ENCODE data around the gene C1QTNF9. TPM values are rescaled to one million over a fixed set of nuclear protein-coding genes. Genes with fewer than 3 reads are reported as not detected.
"Not testable (repeated sequence)": the region's sequence is repeated elsewhere in the genome, so short reads cannot be mapped to it uniquely, and the experiment has no call there.

Gene C1QTNF9
- total RNA-seq, 1 experiment from 2014 or later = not detected

DNA sequence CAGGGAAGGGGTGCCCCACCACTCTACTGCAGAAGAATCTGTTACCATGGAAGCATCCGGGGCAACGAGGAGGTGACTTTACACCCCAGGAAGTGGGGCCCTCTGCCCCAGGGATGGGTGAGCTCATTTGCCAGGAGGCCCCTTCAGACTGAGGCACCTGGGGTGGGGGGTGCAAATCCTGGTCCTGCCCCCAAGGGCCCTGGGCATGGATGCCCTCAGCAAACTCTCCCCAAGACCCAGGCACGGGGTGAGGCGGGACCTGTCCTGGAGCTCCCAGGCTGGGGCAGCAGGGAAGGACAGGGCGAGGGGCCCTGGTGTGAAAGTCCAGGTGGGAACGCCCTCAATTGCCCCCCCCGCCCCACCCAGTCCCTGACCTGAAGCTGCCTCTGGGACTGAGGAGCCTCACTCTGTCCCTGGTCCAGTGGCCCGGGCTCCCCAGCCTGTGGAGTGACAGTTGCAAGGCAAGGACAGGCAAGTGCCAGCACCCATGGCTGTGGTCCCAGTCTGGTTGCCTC, 52.5 kb downstream of the C1QTNF9 start:
- no peaks in the 10 kb centered on the region for H3K4me1 ChIP-seq (ENCODE audit: control insufficient read depth, insufficient read depth, low read length)
- no peaks in the 10 kb centered on the region for H3K27me3 ChIP-seq (ENCODE audit: control insufficient read depth, insufficient read depth, low read length)
- ChIA-PET POLR2A (no interaction called here), CTCF (interaction anchor here (0.6 kb wide), 1 partner anchor 143 kb away, joined by 3 read pairs; no protein-coding TSS in a partner anchor)
- H3K27ac ChIP-seq (ENCODE audit: low read length) = no peak overlapping the region
- ATAC-seq (no peak), DNase-seq (ENCODE audit: low read depth, low spot score) (no peak)
- H3K9me3 ChIP-seq (ENCODE audit: control insufficient read depth, insufficient read depth, low read depth, low read length) = no peaks in the 10 kb centered on the region
- TF ChIP-seq, protein P1, sequence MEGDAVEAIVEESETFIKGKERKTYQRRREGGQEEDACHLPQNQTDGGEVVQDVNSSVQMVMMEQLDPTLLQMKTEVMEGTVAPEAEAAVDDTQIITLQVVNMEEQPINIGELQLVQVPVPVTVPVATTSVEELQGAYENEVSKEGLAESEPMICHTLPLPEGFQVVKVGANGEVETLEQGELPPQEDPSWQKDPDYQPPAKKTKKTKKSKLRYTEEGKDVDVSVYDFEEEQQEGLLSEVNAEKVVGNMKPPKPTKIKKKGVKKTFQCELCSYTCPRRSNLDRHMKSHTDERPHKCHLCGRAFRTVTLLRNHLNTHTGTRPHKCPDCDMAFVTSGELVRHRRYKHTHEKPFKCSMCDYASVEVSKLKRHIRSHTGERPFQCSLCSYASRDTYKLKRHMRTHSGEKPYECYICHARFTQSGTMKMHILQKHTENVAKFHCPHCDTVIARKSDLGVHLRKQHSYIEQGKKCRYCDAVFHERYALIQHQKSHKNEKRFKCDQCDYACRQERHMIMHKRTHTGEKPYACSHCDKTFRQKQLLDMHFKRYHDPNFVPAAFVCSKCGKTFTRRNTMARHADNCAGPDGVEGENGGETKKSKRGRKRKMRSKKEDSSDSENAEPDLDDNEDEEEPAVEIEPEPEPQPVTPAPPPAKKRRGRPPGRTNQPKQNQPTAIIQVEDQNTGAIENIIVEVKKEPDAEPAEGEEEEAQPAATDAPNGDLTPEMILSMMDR (IDR thresholded peaks at IDR 0.05) = no peak
- TF ChIP-seq SIN3A (IDR thresholded peaks at IDR 0.05; ENCODE audit: borderline replicate concordance, insufficient read depth, low read depth, low read length) = no peak
- TF ChIP-seq, protein P2, sequence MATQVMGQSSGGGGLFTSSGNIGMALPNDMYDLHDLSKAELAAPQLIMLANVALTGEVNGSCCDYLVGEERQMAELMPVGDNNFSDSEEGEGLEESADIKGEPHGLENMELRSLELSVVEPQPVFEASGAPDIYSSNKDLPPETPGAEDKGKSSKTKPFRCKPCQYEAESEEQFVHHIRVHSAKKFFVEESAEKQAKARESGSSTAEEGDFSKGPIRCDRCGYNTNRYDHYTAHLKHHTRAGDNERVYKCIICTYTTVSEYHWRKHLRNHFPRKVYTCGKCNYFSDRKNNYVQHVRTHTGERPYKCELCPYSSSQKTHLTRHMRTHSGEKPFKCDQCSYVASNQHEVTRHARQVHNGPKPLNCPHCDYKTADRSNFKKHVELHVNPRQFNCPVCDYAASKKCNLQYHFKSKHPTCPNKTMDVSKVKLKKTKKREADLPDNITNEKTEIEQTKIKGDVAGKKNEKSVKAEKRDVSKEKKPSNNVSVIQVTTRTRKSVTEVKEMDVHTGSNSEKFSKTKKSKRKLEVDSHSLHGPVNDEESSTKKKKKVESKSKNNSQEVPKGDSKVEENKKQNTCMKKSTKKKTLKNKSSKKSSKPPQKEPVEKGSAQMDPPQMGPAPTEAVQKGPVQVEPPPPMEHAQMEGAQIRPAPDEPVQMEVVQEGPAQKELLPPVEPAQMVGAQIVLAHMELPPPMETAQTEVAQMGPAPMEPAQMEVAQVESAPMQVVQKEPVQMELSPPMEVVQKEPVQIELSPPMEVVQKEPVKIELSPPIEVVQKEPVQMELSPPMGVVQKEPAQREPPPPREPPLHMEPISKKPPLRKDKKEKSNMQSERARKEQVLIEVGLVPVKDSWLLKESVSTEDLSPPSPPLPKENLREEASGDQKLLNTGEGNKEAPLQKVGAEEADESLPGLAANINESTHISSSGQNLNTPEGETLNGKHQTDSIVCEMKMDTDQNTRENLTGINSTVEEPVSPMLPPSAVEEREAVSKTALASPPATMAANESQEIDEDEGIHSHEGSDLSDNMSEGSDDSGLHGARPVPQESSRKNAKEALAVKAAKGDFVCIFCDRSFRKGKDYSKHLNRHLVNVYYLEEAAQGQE (IDR thresholded peaks at IDR 0.05; ENCODE audit: insufficient read depth in 1 of 2, low read depth in 2 of 2, low read length in 1 of 2) = no peak
- TF ChIP-seq POLR2AphosphoS5 (IDR thresholded peaks at IDR 0.05; ENCODE audit: low read depth, low read length) = no peak
- no peak for TF ChIP-seq TCF7L2 (IDR thresholded peaks at IDR 0.05; ENCODE audit: low read depth, low read length)
- H3K4me3 ChIP-seq (ENCODE audit: low read depth in 2 of 2, low read length in 2 of 2) = no peak overlapping the region
- no TSS peak for BruUV-seq (replicated peaks)
- intact Hi-C loops (cut with micrococcal nuclease; ENCODE audit: unreplicated experiment) = no loop called here
- in situ Hi-C loops (cut with HindIII; ENCODE audit: low pct_unique_long_range_greater_than_20kb, low sequenced_read_pairs) = no loop called here
- H3K36me3 ChIP-seq (ENCODE audit: control insufficient read depth, insufficient read depth, low read length) = no peaks in the 10 kb centered on the region

- CTCF ChIA-PET = interaction anchor here (0.6 kb wide), 1 partner anchor 144 kb away, joined by 3 read pairs; no protein-coding TSS in a partner anchor
- H3K4me1 ChIP-seq (ENCODE audit: control insufficient read depth, insufficient read depth, low read length) = no peaks in the 10 kb centered on the region
- no peaks in the 10 kb centered on the region for H3K9me3 ChIP-seq (ENCODE audit: control insufficient read depth, insufficient read depth, low read depth, low read length)
- POLR2A ChIA-PET = no interaction called here
- DNase-seq (ENCODE audit: low read depth, low spot score) (no peak), ATAC-seq (no peak)
- H3K4me3 ChIP-seq (ENCODE audit: low read depth in 2 of 2, low read length in 2 of 2) = no peak overlapping the region
- no peak for TF ChIP-seq TCF7L2 (IDR thresholded peaks at IDR 0.05; ENCODE audit: low read depth, low read length)
- no peak for TF ChIP-seq SIN3A (IDR thresholded peaks at IDR 0.05; ENCODE audit: borderline replicate concordance, insufficient read depth, low read depth, low read length)
- no peak overlapping the region for H3K27ac ChIP-seq (ENCODE audit: low read length)
- no TSS peak for BruUV-seq (replicated peaks)
- H3K27me3 ChIP-seq (ENCODE audit: control insufficient read depth, insufficient read depth, low read length) = no peaks in the 10 kb centered on the region
- H3K36me3 ChIP-seq (ENCODE audit: control insufficient read depth, insufficient read depth, low read length) = no peaks in the 10 kb centered on the region
- in situ Hi-C loops (cut with HindIII; ENCODE audit: low pct_unique_long_range_greater_than_20kb, low sequenced_read_pairs) = no loop called here
- intact Hi-C loops (cut with micrococcal nuclease; ENCODE audit: unreplicated experiment) = no loop called here
These were observed 53.1 kb downstream of the C1QTNF9 start for GRCh38 chr13:24362435-24362952.

DNA sequence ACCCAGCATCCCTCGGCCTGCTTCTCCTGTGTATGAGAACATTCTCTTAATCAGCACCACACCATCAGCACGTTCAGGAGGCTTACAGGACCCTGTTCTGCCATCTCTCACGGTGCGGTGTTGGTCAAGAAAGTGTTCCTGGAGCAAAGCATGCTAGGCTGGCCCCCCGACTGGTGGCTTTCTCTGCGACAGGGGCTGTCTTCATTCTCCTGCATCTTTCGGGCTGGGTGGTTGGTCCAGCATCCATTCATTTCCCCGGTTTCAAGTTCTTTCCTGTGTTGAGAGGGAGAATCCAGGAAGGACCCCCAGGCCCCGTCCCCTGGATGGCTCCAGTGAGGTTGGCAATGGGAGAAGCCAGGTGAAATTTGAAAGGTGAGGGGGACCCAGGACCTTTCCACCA, 55.8 kb downstream of the C1QTNF9 start:
- Histone ChIP-seq H3K27ac (ENCODE audit: low read length) (no peak overlapping the region), H3K9me3 (ENCODE audit: control insufficient read depth, insufficient read depth, low read depth, low read length) (no peaks in the 10 kb centered on the region), H3K4me1 (ENCODE audit: control insufficient read depth, insufficient read depth, low read length) (no peaks in the 10 kb centered on the region), H3K27me3 (ENCODE audit: control insufficient read depth, insufficient read depth, low read length) (no peaks in the 10 kb centered on the region), H3K36me3 (ENCODE audit: control insufficient read depth, insufficient read depth, low read length) (no peaks in the 10 kb centered on the region), H3K4me3 (ENCODE audit: low read depth in 2 of 2, low read length in 2 of 2) (no peak overlapping the region)
- BruUV-seq (replicated peaks) = no TSS peak
- ATAC-seq = no peak
- intact Hi-C loops (cut with micrococcal nuclease; ENCODE audit: unreplicated experiment) (no loop called here), in situ Hi-C loops (cut with HindIII; ENCODE audit: low pct_unique_long_range_greater_than_20kb, low sequenced_read_pairs) (no loop called here)
- CTCF ChIA-PET = no interaction called here
- no peak for TF ChIP-seq SIN3A (IDR thresholded peaks at IDR 0.05; ENCODE audit: borderline replicate concordance, insufficient read depth, low read depth, low read length)
- no peak for TF ChIP-seq TCF7L2 (IDR thresholded peaks at IDR 0.05; ENCODE audit: low read depth, low read length)
- POLR2A ChIA-PET = no interaction called here
- DNase-seq (ENCODE audit: low read depth, low spot score) = no peak

GRCh38 chr13:24366315-24366714, 56.9 kb downstream of the C1QTNF9 start:
- H3K9me3 ChIP-seq (ENCODE audit: control insufficient read depth, insufficient read depth, low read depth, low read length); DNase-seq (ENCODE audit: low read depth, low spot score); H3K4me1 ChIP-seq (ENCODE audit: control insufficient read depth, insufficient read depth, low read length); intact Hi-C loops (cut with micrococcal nuclease; ENCODE audit: unreplicated experiment); H3K27ac ChIP-seq (ENCODE audit: low read length); BruUV-seq (replicated peaks); H3K36me3 ChIP-seq (ENCODE audit: control insufficient read depth, insufficient read depth, low read length); H3K27me3 ChIP-seq (ENCODE audit: control insufficient read depth, insufficient read depth, low read length); ATAC-seq; POLR2A ChIA-PET; H3K4me3 ChIP-seq (ENCODE audit: low read depth in 2 of 2, low read length in 2 of 2); in situ Hi-C loops (cut with HindIII; ENCODE audit: low pct_unique_long_range_greater_than_20kb, low sequenced_read_pairs); CTCF ChIA-PET: not testable (repeated sequence)

DNA sequence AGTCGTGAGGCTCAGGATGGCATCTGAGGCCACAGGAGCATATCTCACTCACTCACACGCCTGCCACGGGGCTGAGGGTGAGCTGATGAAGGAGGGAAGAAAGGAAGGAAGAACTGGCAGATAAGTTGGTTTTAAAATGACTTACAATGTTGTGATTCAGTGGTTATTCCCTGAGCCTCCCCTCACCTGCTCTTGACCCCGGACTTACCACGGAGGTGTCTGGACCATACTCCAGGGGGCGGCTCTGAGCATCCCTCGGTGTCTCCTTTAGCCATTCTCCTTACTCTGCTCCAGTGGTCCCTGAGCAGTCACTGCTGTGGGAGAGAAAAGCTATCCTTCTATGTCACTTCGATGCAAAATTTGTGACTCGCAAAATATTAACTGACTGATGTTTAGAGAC, 61.9 kb downstream of the C1QTNF9 start:
- in situ Hi-C loops (cut with HindIII; ENCODE audit: low pct_unique_long_range_greater_than_20kb, low sequenced_read_pairs) = not testable (repeated sequence)

More for the DNA sequence above, 61.9 kb downstream of the C1QTNF9 start:
- H3K36me3 ChIP-seq (ENCODE audit: control insufficient read depth, insufficient read depth, low read length); H3K9me3 ChIP-seq (ENCODE audit: control insufficient read depth, insufficient read depth, low read depth, low read length); H3K4me1 ChIP-seq (ENCODE audit: control insufficient read depth, insufficient read depth, low read length); ATAC-seq; BruUV-seq (replicated peaks); H3K27ac ChIP-seq (ENCODE audit: low read length); DNase-seq (ENCODE audit: low read depth, low spot score); H3K27me3 ChIP-seq (ENCODE audit: control insufficient read depth, insufficient read depth, low read length); intact Hi-C loops (cut with micrococcal nuclease; ENCODE audit: unreplicated experiment); POLR2A ChIA-PET; CTCF ChIA-PET; H3K4me3 ChIP-seq (ENCODE audit: low read depth in 2 of 2, low read length in 2 of 2): not testable (repeated sequence)

All from Panc1 (cell line).